Breast epithelium (tissue), 3 donors: ENCODE measurements around the gene RDH11.

Source experiments
- POLR2AphosphoS5 ChIP-seq, 3 donors: sonication (generic); formaldehyde crosslinking; IDR thresholded peaks; one replicate each; pipeline ENCODE4 v1.6.1; 2017; ENCODE audit warnings: antibody characterized with exemption in 3 of 3
- TF ChIP-seq, protein P1 (sequence below), 3 donors: fragments of 450-650 bp; IDR thresholded peaks; one replicate each; pipeline ENCODE4 v1.5.1; 2016 to 2017; ENCODE audit warnings: antibody characterized with exemption in 3 of 3, mild to moderate bottlenecking in 3 of 3, moderate library complexity in 3 of 3

DNA sequence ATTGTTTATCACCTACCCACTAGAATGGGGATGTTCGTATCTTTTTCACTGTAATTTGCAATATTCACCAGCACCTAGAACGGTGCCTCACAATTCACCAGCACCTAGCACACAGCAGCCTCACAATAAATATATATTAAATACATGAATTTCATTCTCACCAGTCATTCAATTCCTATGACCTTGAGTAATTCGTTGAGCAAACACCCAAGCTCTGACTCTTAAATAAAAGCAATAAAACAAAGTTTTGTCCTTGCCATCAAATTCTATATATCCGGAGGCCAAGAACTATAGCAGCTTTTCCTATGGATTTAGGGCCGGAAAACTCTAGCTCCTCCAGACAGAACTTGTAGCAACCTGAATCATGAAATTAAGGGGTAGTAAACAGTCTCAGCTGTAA lies 22.1 kb downstream of the RDH11 start:
- no peak for TF ChIP-seq POLR2AphosphoS5 (IDR thresholded peaks at IDR 0.05)
- TF ChIP-seq, protein P1, sequence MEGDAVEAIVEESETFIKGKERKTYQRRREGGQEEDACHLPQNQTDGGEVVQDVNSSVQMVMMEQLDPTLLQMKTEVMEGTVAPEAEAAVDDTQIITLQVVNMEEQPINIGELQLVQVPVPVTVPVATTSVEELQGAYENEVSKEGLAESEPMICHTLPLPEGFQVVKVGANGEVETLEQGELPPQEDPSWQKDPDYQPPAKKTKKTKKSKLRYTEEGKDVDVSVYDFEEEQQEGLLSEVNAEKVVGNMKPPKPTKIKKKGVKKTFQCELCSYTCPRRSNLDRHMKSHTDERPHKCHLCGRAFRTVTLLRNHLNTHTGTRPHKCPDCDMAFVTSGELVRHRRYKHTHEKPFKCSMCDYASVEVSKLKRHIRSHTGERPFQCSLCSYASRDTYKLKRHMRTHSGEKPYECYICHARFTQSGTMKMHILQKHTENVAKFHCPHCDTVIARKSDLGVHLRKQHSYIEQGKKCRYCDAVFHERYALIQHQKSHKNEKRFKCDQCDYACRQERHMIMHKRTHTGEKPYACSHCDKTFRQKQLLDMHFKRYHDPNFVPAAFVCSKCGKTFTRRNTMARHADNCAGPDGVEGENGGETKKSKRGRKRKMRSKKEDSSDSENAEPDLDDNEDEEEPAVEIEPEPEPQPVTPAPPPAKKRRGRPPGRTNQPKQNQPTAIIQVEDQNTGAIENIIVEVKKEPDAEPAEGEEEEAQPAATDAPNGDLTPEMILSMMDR (IDR thresholded peaks at IDR 0.05) = no peak
